ENCODE data around the gene MLXIP.

- TF ChIP-seq CTCF (IDR thresholded peaks at IDR 0.05) (peak; percentile 51 to 85 (median 82)), POLR2AphosphoS5 (IDR thresholded peaks at IDR 0.05) (no peak), POLR2A (IDR thresholded peaks at IDR 0.05) (no peak)
Observed at GRCh38 chr12:122123051-122123760, 44.6 kb downstream of the MLXIP start.
